Activated effector memory CD4-positive, alpha-beta T cell treated with Interleukin-2 at 50 U/mL for 16 hours (primary cell): ENCODE measurements around the gene SLC23A2.
"Not testable (repeated sequence)": the region's sequence is repeated elsewhere in the genome, so short reads cannot be mapped to it uniquely, and the experiment has no call there.

Source experiments
- DNase-seq: peaks from one replicate; pipeline ENCODE4 v3.0.0-alpha.2; 2020

Gene SLC23A2

DNA sequence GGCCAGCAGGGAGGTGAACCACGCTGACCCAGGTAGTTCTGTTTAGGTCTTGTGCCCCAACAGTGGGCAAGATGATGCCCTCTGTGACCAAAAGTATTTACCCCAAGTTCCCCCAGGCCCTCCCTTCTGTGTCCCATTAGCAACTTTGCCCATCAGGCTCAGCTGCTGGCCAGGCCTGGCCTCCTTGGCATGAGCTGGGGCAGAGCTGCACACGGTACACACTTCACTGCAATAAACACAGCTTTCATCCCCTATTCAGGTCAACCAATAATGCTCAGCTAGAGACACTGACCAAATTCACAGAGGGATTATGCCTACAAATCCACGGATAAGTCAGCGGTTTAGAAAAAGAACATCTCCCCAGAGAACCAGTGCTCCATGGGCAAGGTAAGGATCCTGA lies 103.7 kb downstream of the SLC23A2 start:
- no peak for DNase-seq

DNA sequence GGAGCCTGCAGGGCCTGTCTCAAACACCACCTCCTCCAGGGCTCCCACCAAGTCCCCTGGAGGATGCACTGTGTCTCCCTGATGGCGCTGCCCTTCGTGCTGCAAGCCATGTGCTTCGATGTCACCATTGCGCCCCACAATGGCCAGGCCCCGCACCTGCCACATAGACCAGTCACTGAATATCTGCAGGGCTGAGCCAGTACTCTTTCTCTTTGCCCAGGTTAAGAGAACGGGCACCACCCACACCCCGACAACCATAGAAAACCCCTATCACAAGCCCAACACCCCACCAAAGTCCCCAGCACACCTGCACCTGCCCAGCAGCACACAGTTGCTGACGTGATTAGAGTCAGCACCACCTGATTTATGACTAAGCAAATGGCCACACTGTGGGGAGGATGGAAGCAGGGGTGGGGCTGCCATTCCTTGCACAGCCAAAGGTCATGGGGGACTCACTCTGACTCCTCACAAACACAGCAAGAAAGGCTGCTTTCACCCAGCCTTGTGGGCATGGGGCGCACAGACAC lies 104.3 kb downstream of the SLC23A2 start:
- DNase-seq = no peak

DNA sequence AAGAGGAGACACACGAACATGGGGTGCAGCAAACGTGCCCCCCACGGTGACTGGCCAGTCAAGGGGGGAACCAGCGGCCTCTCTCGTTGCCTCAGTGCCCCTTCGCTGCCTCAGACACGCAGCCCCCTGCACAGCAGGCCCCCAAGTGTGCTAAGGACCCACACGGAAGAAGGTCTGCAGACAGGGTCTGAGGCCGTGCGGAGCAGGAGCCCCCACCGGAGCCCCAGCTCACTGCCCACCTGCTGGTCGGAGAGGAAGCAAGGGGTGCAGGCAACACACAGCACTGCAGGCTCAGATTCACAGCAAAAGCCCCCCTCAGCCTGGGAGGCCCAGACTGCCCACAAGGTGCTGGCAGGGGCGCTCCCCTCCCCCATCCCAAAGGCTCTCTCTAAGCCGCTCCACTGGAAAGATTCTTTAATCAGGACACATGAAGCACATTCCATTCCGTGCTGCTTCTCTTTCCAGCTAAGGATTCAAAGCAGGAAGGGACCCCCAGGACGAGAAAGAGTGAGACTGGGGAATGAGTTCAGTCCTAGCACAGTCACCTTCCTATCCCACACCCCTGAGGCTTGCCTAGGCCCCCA lies 105.1 kb downstream of the SLC23A2 start:
- DNase-seq = no peak

DNA sequence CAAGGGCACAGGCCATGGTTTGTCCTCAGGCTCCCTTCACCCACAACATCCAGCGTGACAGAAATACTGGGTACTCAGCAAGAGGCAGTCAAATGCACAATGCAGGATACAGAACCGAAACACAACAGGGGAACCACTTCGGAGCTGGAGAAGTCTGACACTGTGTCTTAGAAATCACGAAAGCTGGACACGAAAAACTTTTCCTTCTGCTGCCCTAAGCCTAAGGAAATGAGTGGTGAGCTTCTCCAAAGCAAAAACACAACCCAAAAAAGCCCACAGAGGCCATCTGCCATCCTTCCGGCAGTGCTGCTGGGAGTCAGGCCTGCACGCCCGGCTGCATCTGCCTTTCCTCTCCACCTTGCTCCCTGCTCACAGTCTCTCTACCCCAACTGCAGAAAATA lies 106.3 kb downstream of the SLC23A2 start:
- no peak for DNase-seq

DNA sequence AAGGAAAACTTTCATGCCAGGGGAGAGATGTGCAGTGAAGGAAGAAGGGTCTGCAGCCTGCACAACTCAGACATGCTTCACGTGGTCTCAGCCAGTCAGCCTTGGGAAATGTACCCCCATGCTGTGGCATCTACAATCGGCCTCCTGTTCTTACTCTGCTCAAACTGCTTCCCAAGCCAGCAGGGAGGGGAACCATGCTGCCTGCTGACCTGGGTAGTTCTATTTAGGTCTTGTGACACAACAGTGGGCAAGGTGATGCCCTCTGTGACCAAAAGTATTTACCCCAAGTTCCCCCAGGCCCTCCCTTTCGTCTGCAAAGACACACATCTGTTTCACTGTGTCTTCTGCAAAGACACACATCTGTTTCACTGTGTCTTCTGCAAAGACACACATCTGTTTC lies 106.9 kb downstream of the SLC23A2 start:
- DNase-seq = no peak

DNA sequence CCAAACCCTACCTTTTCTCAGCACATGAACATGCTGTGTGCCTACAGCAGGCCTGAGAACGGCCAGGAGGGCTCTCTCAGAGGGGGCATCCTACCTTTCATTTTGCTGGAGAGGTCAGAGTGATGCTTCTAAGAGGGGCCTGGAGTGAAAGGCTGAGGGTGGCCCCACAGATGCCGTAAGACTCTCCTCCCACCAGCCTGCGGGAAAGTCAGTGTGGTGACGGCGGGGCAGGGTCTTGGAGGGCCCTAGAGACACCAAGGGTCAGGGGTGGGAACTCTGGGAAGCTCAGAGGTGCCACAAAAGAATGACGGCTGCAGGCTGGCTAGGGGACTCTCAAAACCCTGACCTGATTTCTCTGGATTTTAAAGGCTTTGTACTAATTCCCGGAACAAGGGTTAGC lies 107.6 kb downstream of the SLC23A2 start:
- no peak for DNase-seq

DNA sequence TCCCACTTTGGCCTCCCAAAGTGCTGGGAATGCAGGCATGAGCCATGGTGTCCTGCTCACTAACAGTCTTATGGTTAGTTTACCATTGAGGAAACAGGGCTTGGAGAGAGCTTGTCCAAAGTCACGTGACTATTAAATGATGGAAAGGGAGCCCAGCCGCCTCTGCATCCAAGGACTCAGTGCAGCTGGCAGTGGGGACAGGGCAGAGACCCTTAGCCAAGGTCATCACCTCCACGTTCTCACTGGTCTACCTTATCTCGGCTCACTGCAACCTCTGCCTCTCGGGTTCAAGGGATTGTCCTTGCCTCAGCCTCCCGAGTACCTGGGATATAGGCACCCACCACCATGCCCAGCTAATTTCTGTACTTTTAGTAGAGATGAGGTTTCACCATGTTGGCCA lies 109.3 kb downstream of the SLC23A2 start:
- DNase-seq = no peak

- DNase-seq = no peak
Measured at GRCh38 chr20:4891190-4891763, 110.0 kb downstream of the SLC23A2 start.

DNA sequence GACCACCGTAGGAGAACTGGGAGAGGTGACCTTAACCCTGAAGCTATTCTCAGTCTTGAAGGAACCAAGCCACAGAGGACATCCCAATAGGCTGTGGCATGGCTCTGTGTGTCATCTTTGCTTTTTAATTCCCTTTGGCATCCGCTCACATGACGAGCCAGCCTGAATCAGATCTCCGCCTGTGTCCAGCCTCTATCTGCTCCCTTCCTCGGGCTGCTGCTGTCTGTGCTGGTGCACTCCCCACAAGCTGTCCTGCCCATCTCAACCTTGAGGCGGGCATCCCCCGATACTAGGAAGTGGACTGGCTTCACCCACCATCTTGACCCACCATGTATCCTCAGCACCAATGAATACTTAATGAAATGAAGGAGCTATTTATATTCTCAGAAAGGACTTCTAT lies 111.9 kb downstream of the SLC23A2 start:
- no peak for DNase-seq

GRCh38 chr20:4887586-4887985 lies 113.7 kb downstream of the SLC23A2 start:
- no peak for DNase-seq

GRCh38 chr20:4886771-4887527 lies 114.4 kb downstream of the SLC23A2 start:
- no peak for DNase-seq

DNA sequence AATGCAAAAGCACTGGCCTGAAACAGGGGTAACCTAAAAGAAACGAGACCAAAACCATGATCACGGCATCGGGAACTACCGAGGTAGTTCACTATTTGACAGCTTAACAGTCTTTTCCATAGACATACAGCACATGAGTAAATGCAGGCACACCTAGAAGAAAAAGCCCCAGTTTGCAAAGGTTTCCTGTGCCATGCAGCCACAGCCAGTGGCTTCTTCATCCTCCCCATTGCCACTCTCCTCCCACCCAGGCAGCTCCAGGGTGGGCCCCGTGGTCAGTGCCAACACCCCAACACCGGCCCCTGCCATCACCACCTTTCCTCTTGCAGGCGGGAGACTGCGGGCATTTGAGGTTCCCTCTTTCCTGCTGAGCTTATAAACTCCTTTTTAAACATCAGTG lies 115.4 kb downstream of the SLC23A2 start:
- DNase-seq = no peak

GRCh38 chr20:4883546-4883945 lies 117.8 kb downstream of the SLC23A2 start:
- no peak for DNase-seq

GRCh38 chr20:4883051-4883450 lies 118.3 kb downstream of the SLC23A2 start:
- no peak for DNase-seq

- no peak for DNase-seq
Measured at GRCh38 chr20:4881006-4881730, 120.1 kb downstream of the SLC23A2 start.

GRCh38 chr20:4880051-4880450 lies 121.3 kb downstream of the SLC23A2 start:
- DNase-seq = no peak

- DNase-seq = not testable (repeated sequence)
Measured at GRCh38 chr20:4878099-4878498, 123.2 kb downstream of the SLC23A2 start.

DNA sequence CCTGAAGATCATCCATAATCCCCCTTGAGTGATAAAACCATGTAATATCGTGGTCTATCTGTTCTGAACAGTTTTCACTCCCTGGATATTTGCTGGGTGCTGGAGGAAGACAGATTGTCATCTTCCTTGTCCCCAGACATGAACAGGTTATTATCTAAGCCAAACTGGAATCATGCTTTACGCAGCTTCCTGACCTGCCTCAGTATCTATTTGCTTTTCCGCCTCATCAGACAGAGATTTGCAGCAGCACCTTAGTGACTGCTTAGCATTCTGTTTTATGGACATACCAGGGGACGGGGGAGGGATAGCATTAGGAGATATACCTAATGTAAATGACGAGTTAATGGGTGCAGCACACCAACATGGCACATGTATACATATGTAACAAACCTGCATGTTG lies 124.6 kb downstream of the SLC23A2 start:
- no peak for DNase-seq

DNA sequence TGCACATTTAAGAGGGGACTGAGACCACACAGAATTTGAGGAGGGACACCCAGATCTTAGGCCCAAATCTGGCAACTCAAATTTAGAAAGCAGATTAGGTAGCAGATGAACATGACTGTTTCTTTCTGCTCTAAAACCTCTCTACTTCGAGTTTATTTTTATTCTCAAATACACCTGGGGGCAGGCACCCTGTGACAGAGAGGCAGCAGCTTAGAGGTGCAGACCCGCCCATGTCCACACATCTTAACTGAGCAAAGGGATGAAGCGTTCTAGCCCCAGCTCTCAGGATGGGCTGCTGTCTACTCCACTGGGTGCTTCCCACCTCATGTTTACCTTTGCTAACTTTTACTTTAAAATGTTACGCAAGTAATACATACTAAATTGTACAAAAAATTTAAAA lies 125.0 kb downstream of the SLC23A2 start:
- DNase-seq = no peak

DNA sequence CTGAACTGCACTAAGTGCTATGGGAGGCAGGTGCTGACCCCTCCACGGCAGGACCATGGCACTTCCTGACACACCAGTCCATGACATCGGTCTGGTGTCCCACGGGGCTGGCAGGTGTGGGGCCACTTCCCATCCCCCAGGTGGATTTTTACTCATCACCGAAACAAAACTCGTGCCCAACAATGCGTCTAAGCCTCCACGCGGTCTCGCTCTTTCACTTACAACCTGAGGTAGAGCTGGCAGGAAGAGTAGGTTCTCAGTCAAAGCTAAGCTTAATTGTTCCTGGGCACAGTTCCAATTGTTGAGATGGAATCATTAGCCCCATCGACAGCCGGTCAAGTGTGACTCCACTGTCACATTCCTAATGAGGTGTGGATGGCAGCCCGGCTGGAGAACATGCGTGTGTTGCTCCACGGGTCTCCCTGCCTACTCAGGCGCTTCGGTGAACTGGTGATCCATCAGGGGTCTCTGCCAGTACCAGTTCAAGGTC lies 125.7 kb downstream of the SLC23A2 start:
- no peak for DNase-seq

DNA sequence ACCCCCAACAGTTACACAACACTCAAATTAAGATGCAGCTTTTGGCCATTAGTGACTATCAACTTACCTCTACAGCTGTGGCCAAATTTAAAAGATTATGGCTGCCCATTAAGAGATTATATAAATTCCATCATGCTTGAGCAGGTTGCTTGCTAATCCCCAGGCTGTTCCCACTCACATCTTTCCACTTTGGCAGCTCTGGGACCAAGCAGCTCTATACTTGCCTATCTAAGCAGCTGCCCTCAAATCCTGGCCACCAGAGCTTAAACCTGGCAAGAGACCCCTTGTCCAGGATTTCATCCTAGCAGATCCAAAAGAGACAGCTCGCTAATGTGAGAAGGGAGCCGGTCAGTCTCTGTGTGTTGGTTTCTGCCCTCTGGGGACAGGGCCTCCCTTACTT lies 127.9 kb downstream of the SLC23A2 start:
- no peak for DNase-seq

GRCh38 chr20:4871486-4871885 lies 129.8 kb downstream of the SLC23A2 start:
- no peak for DNase-seq

- DNase-seq = no peak
Measured at GRCh38 chr20:4870906-4871305, 130.4 kb downstream of the SLC23A2 start.
